Hematopoietic multipotent progenitor cell treated with erythropoietin and hydrocortisone succinate and interleukin-3 and kit ligand, for 8 days (in vitro differentiated cells): ENCODE data around the gene DNAJB7.
"Not testable (repeated sequence)": the region's sequence is repeated elsewhere in the genome, so short reads cannot be mapped to it uniquely, and the experiment has no call there.

ENCODE experiments used
- DNase-seq: peaks from one replicate; pipeline ENCODE4 v3.0.0-alpha.2; 2015

The DNAJB7 gene

DNA sequence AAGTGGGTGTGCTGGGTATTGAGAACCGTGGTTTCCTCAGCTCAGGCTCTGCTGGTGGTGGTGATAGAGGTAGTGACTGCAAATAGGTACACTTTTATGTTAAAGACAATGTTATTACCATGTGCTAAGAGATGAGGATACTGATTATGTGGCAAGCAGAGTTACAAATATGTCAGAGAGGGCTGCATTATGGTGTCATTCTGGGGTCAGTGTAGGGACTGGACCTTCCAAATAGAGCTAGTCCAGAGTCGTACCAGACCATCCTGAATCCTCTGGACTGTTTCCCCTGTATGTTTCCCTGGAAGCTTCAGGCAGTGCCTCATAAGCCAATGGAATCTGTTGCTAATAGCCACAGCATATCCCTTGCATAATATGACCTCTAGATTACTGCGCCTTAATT lies at the start of gene DNAJB7:
Gene DNAJB7, minus strand, starts transcription at position 101 of the 400 bp plus-strand sequence. CDS start 119 bp downstream, outside the sequence.
- no peak for DNase-seq

DNA sequence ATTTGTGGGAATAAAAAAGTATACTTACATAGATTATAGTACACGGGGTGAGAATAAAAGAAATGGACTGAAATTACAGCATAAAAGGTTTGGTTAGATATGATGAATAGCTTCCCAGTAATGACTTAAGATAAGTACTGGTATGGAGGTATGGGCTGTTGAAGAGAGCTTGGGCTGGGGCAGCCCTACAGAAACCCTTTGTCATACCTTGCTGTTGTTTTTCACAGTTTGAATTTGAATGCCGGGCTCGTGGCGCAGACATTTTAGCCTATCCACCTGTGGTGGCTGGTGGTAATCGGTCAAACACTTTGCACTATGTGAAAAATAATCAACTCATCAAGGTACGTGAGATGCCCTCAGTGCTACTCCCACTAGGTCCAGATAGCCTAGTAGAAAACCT lies 47.0 kb upstream of the DNAJB7 start:
- DNase-seq, result no peak

DNA sequence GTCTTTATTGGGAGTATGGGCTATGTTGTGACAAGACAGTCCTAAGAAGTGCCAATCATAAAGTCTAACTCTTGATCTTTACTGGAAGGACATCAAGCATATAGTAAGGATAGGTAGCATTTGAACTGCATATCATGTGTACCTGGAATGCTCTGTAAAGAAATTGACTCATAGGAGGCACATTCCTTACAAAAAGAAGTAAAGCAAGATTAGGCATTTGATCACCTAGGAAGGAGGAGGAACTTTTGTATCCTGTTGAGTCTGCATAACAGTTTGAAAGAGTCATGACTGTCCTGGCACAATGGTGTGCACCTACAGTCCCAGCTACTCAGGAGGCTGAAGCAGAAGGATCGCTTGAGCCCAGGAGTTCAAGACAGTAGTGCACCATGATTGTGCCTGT lies 42.2 kb upstream of the DNAJB7 start:
- DNase-seq, result no peak

DNA sequence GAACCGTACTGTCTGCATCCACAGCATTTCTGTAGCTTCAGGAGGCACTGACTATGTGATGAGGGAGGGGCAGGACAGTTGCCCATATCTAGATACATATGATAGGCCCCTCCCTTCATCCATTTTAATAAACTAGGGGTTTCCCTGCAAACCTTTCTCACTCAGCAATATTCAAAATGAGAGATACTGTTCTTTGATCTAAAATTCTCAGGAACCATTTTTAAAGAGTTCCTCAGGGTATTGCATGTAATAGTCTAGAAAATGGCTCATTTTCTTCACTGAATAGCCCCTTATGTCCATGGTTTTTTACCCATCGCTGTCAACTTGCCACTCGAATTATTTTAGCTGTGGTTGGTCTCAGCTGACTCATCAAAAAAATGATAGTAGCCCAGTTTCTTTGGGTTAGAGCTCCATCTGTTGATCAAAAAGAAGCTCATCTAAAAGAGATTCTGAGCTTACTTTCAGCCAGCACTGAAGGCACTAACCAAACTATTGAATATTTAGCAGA lies 37.0 kb upstream of the DNAJB7 start:
- peak; percentile 86 for DNase-seq

DNA sequence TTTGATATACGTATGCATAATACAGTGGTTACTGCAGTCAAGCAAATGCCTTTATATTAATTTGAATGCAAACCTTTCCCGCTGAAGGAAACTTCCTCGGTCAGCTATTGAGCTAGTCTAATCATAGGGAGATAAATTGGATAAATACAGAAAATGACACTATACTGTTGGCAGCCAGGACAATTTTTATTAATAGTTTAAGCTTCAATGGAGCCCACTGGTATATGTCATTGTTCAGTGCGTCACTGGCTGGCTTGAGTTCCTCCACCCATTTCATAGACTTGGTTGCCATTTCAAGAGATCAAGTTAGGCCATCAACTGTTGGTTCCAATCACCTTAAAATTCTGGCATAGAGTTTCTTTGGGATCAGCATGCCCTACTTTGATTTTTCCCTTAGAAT lies 32.5 kb upstream of the DNAJB7 start:
- no peak for DNase-seq

DNA sequence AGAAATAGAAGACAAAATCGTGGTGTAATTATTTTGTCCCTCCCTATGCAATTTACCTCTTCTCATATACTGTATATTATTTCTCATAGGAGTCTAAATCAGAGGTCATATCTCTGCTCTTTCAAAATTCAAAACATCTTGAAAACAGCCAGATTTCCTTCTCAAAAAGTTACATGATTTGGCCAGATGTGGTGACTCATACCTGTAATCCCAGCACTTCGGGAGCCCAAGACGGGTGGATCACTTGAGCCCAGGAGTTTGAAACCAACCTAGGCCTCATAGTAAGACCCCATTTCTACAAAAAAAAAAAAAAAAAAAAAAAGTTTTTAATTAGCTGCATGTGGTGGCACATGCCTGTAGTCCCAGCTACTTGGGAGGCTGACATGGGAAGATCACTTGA lies 29.0 kb upstream of the DNAJB7 start:
- no peak for DNase-seq

DNA sequence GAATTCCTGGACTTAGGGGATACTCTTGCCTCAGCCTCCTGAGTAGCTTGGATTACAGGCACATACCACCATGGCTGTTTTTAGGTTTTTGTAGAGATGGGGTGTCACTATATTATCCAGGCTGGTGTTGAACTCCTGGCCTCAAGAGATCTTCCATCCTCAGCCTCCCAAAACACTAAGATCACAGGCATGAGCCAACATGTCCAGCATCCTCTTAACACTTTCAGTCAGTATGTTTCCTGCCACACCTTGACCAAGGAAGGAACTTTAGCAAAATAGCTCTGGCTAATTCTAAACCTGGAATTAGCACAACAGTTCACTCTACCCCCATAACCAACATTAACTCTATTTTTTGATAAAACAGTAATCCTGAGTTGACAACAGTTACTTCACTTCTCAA lies 27.2 kb upstream of the DNAJB7 start:
- DNase-seq, result no peak

DNA sequence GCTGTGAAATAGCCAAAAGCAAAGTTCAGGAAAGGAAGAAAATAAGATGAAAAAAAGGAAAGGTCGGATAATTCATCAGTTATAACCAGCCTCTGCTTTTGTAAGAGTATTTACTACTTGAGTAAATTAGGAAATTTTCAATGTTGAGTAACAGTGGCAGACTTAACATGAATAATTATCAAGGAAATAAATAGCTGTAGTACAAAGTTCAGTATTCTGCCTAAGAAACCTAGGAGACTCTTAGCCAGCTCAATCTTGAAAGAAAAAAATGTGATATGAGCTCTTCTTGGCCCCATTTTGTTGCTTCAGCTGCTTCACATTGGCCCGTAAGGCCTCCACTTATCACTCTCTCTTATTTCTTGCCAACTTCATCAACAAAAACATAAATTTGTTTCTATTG lies 17.0 kb upstream of the DNAJB7 start:
- no peak for DNase-seq

DNA sequence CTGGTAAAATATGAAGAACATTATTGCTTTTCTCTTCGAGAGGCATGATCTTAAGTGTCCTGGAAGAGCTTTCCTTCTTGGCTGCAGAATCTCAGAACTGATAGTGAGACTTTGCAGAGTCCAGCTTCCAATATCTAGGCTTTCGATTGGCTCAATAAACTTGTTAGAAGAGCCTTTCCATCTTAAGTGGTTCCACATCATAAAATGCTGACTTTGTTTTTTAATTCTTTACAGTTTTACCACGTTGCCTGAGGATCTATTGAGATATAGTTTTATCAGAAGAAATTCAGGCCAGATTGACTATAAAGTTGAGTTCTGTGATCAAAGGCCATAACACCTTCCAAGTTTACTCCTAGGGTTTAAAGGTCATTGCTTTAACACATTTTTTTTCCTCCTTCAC lies 15.6 kb upstream of the DNAJB7 start:
- DNase-seq, result no peak

DNA sequence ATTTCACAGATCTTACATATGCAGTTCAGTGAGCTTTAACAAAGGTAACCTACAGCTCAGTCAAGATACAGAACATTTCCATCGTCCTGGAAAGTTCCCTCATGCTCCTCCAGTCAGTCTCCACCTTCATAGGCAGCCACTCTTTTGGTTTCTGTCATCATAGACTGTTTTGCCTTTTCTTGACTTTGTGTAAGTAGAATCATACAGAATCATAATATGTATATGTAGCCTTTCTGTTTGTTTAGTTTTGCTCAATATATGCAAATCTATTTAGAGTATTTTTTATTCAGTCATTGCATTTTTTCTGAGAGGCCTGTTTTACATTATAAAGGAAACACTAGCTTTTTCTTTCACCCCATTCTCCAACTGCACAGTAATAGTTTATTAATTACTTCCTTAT lies 15.0 kb upstream of the DNAJB7 start:
- no peak for DNase-seq

DNA sequence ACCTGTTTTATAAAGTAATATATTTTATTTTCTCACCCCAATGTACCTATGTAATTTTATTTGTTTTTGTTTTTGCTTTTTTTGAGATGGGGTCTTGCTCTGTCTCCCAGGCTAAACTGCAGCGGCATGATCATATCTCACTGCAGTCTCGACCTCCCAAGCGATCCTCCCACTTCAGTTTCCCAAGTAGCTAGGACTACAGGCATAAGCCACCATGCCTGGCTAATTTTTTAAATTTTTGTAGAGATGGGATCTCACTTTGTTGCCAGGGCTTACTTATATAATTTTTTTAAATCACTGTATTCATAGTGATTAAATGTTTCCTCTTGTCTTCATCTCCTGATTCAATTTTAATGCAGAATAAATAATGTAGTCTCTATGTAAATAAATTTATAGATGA lies 13.2 kb upstream of the DNAJB7 start:
- DNase-seq, result no peak

DNA sequence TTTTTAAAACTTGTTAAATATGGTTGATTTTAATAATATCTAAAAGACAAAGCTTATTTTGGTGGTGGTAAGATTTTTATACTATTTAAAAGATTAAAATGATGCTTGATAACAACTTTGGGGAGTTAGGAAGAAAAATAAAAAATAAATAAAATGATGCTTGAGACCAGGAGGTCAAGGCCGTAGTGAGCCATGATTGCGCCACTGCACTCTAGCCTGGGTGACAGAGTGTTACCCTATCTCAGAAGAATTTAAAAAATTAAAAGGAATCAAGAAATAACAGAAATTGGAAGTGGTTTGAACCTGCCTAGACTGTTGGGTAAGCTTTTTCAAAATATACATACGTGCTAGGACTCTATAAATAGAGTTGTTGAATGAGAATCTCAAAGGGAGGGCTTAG lies 12.1 kb upstream of the DNAJB7 start:
- DNase-seq, result no peak

DNA sequence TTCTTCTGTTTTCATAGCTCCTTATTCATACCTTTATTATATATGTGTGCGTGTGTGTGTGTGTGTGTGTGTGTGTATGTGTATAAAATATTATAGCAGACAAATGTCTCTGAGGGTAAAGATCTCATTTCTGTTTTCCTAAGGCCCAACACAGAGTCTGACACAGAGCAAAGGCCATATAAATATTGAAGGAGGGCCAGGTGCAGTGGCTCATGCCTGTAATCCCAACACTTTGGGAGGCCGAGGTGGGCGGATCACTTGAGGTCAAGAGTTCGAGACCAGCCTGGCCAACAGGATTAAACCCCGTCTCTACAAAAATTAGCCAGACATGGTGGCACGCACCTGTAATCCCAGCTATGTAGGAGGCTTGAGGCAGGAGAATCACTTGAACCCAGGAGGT lies 6.5 kb upstream of the DNAJB7 start:
- DNase-seq, result not testable (repeated sequence)

DNA sequence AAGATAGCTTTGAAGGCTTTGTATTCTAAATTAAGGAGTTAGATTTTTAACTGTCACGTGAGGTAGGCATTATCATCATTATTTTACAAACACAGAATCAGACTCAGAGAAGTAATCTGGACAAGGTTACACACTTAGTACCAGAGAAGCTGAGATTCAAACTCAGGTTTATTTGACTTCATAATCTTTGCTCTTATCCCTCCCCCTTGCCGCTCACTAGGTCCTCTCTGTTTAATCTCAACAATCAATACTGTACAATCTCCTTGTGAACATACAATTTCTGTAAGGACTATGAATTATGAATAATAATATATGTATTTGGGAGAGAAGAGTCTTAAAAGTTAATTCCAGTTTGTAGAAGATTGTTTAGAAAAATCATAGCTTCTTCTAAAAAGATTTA lies 5.2 kb upstream of the DNAJB7 start:
- no peak for DNase-seq

DNA sequence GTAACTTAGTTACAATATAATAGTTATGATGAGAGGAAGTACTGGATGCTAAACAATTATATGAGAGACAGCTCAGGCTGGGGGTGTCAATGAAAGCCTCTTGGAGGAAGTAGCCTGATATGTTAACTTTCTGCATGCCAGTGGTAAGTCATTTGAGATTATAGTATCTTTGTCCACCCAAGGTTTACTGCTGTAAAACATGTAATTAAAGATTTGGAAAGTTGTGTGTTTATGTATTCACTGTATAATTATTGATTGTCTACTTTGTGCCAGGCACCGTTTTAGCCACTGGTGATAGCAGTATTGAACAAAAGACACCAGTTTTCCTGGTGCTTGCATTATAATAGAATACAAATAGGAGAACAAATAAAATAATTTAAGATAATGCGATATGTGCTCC lies 624 bp upstream of the DNAJB7 start:
- DNase-seq, result no peak

DNA sequence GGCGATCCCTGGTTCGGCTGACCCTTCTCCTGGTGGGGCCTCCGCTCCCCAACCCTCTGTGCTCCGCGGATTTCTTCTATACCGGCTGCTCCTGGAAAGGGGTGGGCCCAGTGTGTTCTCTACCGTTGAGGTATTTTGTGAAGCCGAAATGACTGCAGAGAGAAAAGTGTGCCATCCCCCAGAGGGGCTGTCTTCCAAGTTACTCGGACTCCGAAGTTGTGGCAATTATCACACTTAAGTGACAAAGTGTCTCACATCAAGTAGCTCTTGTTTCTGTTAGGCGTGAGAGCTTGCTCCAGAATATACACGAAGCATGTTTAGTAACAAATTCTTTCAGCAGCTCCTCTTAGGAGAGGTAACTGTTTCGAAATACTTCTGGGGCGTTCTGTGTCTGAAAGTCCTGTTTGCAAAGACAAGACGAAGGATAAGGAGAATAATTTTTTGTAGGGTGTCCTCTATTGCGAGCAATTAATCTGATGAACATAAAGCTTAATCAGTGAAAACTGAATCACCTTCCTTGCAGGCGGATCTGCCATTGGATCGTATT lies 4.5 kb downstream of the DNAJB7 start:
- no peak for DNase-seq

DNA sequence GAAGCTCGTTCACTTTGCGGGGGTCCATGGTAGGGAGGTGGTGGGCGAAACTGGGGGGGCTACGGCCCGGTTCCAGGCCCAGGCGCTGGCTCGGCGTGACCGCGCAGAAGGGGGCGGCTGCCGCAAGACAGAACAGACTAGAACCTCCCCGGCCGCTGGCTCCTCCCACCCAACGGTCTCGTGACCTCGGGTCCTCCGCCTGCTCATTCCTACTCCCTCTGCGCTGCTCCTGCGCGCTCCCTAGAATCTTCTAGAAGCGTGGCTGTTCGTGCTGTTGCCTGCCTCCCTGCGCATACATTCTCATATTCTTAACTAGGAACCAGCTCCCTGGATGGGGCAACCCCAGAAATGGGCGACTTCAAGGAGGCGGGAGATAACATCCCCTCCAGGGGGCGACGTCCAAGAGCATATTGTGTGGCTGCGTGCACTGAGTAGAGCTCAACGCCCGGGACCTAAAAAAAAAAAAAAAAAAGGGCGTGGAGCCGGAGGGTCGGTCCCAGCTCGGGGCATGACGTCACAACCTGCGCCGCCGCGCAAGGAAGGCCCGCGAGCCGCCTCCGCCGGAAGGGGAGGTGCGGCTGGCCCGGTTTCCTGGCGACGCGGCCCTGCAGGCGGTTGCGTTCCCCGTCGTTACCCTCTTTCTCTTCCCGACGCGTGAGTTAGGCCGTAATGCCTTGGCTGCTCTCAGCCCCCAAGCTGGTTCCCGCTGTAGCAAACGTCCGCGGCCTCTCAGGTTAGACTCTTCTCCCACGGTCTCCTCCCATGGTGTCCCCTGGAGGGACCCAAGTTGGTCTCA lies 5.2 kb downstream of the DNAJB7 start, which contains the start of the genes ST13 and XPNPEP3:
Gene ST13, minus strand, starts transcription at position 127 of the 796 bp plus-strand sequence. Its CDS starts 99 bp downstream, at position 28.
Gene XPNPEP3, plus strand, starts transcription at position 636 of the 796 bp plus-strand sequence. Its CDS starts 34 bp downstream, at position 670.
- DNase-seq, result peak; percentile 98

DNA sequence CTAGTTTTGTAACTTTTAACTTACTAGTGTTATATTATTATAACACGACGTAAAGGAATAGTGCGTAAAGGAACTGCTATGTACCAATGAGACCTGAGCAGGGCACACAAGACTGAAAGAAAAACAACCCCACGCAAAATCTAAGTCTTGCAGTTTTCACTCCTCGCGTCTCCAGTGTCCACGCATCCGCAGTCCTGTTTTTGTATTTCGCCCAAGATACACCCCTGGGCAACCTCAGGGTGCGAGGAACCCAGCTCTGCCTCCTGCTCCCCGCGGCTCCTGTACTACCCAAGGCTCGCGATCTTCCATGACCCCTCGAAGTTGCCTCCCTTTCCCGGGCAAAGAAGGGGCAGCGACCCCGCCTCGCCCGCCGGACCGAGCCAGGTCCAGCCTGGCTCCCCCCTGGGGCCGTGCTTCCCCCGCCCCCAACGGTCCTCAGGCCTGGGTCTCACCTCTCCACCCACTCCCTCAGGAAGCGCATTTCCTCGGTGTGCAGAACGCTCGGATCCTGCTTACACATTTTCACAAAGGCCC lies 5.9 kb downstream of the DNAJB7 start:
- DNase-seq, result no peak

DNA sequence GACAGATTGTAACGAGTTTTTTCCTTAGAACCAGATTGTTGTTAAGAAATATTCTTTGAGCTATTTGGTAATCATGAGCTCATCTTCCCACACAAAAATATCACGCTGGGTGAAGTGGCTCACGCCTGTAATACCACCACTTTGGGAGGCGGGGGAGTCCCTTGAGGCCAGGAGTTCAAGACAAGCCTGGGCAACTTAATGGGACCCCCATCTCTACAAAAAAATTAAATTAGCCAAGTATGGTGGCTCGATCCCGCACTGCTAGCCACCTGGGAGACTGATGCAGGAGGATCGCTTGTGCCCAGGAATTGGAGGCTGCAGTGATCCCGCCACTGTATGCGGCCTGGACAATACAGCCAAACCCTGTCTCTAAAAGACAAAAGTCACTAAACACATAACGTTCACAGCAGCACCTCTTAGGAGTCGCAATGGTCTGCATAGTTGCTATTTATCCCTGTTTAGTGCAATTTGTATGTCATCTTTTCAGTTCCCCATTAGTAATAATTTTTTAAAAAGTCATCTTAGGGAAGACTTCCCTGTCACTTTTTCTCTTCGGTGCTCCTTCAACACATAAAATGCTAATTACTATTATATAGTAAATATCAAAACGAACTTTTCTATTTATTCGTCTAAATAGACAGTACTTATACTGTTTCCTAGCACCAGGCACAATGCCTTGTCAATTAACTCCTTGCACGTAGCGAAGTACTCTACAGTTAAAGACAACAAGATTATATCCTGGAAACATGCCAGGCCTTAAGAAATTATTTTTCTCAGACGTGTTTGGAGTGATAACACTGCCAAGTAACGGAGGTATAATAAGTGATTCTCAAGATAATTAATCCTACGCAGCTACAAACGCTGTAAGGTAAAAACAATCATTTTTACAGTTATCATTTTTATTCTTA lies 6.6 kb downstream of the DNAJB7 start:
- peak; percentile 89 for DNase-seq

DNA sequence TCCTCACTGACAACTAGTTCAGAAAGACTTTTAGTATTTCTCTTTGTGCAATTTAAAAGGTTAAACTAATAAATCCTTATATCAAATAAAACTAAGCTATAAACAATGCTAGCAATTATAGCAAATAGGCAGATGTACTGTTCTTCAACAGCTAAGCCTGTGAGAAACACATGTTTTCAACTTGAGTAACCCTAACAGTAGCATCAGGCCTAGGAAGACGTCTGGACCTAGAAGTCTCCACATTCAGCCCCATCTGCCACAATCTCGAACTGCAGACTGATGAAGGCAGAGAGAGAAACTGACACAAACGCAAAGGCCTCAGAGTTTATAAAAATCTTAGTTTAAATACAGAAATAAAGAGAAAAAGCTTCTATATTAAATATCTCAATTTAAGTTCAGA lies 8.0 kb downstream of the DNAJB7 start:
- peak; percentile 36 for DNase-seq

DNA sequence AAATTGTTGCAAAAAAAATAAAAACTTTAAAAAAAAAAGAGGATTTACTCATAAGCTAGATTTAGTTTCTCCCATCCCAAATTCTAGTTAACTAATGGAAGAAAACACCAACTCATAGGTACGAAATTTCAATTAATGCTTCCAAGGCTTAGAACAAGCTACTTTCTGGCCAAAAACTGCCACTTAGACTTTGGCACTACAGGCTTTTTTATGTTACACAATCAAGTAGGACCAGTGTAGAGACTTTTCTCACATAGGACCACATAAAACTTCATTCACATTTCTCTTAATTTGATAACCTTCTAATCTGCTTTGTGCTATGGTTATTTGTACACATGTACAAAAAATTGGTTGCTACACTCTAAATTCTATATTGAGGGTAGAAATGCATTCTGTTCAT lies 8.6 kb downstream of the DNAJB7 start:
- DNase-seq, result no peak

DNA sequence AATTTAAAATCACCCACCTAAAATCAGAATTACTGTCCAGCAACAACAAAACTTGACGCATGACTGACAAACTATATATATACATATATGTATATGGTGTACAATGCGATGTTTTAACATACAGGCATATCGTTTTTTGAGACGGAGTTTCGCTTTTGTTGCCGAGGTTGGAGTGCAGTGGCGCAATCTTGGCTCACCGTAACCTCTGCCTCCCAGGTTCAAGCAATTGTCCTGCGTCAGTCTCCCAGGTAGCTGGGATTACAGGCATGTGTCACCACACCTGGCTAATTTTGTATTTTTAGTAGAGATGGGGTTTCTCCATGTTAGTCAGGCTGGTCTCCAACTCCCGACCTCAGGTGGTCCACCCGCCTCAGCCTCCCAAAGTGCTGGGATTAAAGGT lies 16.1 kb downstream of the DNAJB7 start:
- DNase-seq, result not testable (repeated sequence)

DNA sequence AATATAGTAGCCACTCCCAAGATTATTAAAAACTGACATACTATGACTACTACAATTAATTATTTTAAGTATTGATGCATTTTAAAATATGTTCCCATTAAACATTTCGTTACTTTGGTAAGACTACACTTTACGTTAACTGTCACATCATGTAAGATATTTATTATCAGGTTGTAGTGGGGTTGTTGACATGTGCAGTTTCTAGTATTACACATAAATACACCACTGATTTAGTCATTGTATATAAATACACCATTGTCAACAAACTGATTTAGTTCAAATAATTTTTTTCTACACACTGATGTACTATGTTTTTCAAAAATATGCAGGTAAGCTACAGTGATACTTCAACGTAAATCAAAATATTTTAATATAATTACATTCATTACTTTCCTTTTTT lies 17.0 kb downstream of the DNAJB7 start:
- DNase-seq, result no peak
